ENCODE data around the gene CALD1. TPM values are rescaled to one million over a fixed set of nuclear protein-coding genes. Genes with fewer than 3 reads are reported as not detected.

Gene CALD1
- polyA plus RNA-seq, 1 donor from 2014 or later, result 8.0 TPM

GRCh38 chr7:134962270-134962780 is 182.9 kb downstream of the CALD1 start:
- Histone ChIP-seq H3K36me3 (ENCODE audit: insufficient read depth, low read length) (no peaks in the 10 kb centered on the region), H3K4me2 (ENCODE audit: low read length) (no peak overlapping the region), H3K4me3 (ENCODE audit: low read length) (no peak overlapping the region), H2AFZ (ENCODE audit: low read depth, low read length) (no peak overlapping the region), H3K27ac (ENCODE audit: low read length) (no peak overlapping the region), H3K79me2 (replicated peaks; ENCODE audit: insufficient read depth, low read length) (no peaks in the 10 kb centered on the region), H3K9me3 (ENCODE audit: low read length) (no peaks in the 10 kb centered on the region), H3K9me2 (ENCODE audit: insufficient read depth, low read length) (no peaks in the 10 kb centered on the region), H4K20me1 (ENCODE audit: insufficient read depth) (no peaks in the 10 kb centered on the region), H3F3A (ENCODE audit: insufficient read depth, low read length, poor library complexity, severe bottlenecking) (no peaks in the 10 kb centered on the region), H3K9ac (ENCODE audit: low read length) (no peak overlapping the region), H3K27me3 (ENCODE audit: insufficient read depth, low read depth, low read length) (no peaks in the 10 kb centered on the region)
- TF ChIP-seq RAD21 (conservative IDR thresholded peaks at IDR 0.05), result no peak
- TF ChIP-seq TAF1 (IDR thresholded peaks at IDR 0.05; ENCODE audit: low read depth), result no peak
- TF ChIP-seq SMC3 (conservative IDR thresholded peaks at IDR 0.05; ENCODE audit: poor library complexity), result no peak
- TF ChIP-seq CTCF (IDR thresholded peaks at IDR 0.05; ENCODE audit: poor library complexity, severe bottlenecking), result no peak
- TF ChIP-seq POLR2AphosphoS5 (IDR thresholded peaks at IDR 0.05), result no peak
- TF ChIP-seq REST (IDR thresholded peaks at IDR 0.05; ENCODE audit: borderline replicate concordance), result no peak
- TF ChIP-seq MXI1 (conservative IDR thresholded peaks at IDR 0.05; ENCODE audit: poor library complexity, severe bottlenecking), result no peak
- TF ChIP-seq EZH2 (IDR thresholded peaks at IDR 0.05; ENCODE audit: borderline replicate concordance, insufficient read depth, low read length, poor library complexity, severe bottlenecking), result no peak
- TF ChIP-seq EP300 (conservative IDR thresholded peaks at IDR 0.05; ENCODE audit: poor library complexity, severe bottlenecking), result no peak

GRCh38 chr7:134963036-134963435 is 183.6 kb downstream of the CALD1 start:
- H2AFZ ChIP-seq (ENCODE audit: low read depth, low read length), result no peak overlapping the region
- no peak for TF ChIP-seq RAD21 (conservative IDR thresholded peaks at IDR 0.05)
- TF ChIP-seq TAF1 (IDR thresholded peaks at IDR 0.05; ENCODE audit: low read depth), result no peak
- no peak for TF ChIP-seq SMC3 (conservative IDR thresholded peaks at IDR 0.05; ENCODE audit: poor library complexity)
- TF ChIP-seq EP300 (conservative IDR thresholded peaks at IDR 0.05; ENCODE audit: poor library complexity, severe bottlenecking), result no peak
- TF ChIP-seq EZH2 (IDR thresholded peaks at IDR 0.05; ENCODE audit: borderline replicate concordance, insufficient read depth, low read length, poor library complexity, severe bottlenecking), result no peak
- no peak for TF ChIP-seq REST (IDR thresholded peaks at IDR 0.05; ENCODE audit: borderline replicate concordance)
- TF ChIP-seq MXI1 (conservative IDR thresholded peaks at IDR 0.05; ENCODE audit: poor library complexity, severe bottlenecking), result no peak
- TF ChIP-seq POLR2AphosphoS5 (IDR thresholded peaks at IDR 0.05), result no peak
- no peak for TF ChIP-seq CTCF (IDR thresholded peaks at IDR 0.05; ENCODE audit: poor library complexity, severe bottlenecking)
- H3K9me3 ChIP-seq (ENCODE audit: low read length), result no peaks in the 10 kb centered on the region
- no peaks in the 10 kb centered on the region for H3F3A ChIP-seq (ENCODE audit: insufficient read depth, low read length, poor library complexity, severe bottlenecking)
- no peaks in the 10 kb centered on the region for H3K36me3 ChIP-seq (ENCODE audit: insufficient read depth, low read length)
- no peak overlapping the region for H3K4me2 ChIP-seq (ENCODE audit: low read length)
- H3K9ac ChIP-seq (ENCODE audit: low read length), result no peak overlapping the region
- H3K4me3 ChIP-seq (ENCODE audit: low read length), result no peak overlapping the region
- H3K27me3 ChIP-seq (ENCODE audit: insufficient read depth, low read depth, low read length), result no peaks in the 10 kb centered on the region
- H4K20me1 ChIP-seq (ENCODE audit: insufficient read depth), result no peaks in the 10 kb centered on the region
- no peaks in the 10 kb centered on the region for H3K9me2 ChIP-seq (ENCODE audit: insufficient read depth, low read length)
- no peaks in the 10 kb centered on the region for H3K79me2 ChIP-seq (replicated peaks; ENCODE audit: insufficient read depth, low read length)
- H3K27ac ChIP-seq (ENCODE audit: low read length), result no peak overlapping the region
